Smooth muscle cell of the brain vasculature (primary cell): ENCODE measurements around the gene ENTPD7.
"Not testable (repeated sequence)": the region's sequence is repeated elsewhere in the genome, so short reads cannot be mapped to it uniquely, and the experiment has no call there.

Experiments used
- DNase-seq: peaks from one replicate; pipeline ENCODE4 v3.0.0-alpha.2; 2012; ENCODE audit warnings: low read depth, low spot score

ENTPD7 gene

DNA sequence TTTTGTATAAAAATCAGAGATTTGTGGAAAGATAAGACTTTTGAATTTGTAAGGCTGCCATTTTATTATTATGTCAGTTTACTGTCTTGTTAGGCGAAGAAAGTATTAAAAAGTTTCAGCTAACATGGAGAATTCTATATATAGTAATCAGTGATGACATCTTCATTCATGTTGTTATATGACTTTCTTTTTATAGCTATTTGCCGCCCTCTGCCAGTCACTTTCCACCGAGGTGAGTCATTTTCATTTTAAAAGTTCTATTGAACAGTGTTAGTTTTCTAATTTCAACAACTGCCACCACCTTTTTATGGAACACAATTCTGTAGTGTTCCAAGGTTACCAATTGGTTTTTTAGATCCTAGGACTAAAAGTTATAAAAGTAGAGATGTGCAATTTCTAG, 84.5 kb downstream of the ENTPD7 start:
- no peak for DNase-seq

DNA sequence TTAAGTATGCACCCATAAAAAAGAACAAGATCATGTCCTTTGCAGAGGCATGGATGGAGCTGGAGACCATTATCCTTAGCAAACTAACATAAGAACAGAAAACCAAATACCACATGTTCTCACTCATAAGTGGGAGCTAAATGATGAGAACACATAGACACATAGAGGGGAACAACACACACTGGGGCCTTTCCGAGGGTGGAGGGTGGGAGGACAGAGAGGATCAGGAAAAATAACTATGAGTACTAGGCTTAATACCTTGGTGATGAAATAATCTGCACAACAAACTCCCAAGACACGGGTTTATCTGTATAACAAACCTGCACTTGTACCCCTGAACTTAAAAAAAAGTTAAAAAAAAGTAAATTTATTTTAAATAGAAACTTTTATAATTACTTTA, 86.9 kb downstream of the ENTPD7 start:
- DNase-seq = not testable (repeated sequence)

DNA sequence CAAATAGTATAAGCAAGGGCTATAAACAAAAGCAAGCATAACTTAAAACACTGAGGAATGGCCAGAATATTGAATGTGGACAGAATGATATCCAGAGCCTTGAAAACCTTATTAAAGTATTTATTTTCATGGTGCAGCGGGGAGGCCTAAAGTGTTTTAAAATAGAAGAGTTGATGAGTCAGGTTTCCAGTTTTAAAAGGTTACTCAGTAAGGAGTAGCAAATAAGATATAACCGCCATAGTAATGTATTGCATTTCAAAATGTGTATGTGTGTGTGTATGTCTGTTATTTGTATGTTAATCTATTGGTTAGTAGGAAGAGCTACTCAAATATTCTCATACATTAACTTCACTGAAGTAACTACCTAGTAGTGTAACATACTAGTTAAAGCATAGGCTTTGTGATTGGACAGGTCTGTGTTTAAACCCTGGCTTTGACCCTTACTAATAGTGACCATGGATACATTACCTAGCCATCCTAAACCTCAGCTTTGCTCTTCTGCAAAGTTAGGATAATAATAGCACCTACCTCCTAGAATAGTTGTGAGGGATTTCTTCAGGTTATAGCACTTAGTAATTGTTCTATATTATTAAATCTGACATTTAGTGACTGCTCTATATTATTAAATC, 89.6 kb downstream of the ENTPD7 start:
- no peak for DNase-seq

DNA sequence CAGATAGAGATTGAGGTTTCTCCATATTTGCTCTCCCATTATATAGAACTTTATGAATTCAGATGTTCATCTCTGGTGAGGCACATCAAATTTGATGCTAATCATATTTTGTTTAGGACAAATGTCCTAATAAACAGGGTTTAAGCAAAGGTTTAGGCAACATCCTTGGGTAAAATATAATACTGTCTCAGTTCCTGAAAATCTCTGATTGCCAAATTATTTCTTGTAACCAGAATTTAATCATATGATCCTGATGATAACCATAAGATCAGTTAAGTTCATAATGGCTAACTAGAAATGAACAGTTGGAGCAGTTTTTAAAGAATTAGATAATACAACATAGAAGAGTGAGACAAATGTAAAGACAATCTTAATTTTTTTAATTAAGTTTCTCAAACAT, 91.3 kb downstream of the ENTPD7 start:
- DNase-seq = no peak

DNA sequence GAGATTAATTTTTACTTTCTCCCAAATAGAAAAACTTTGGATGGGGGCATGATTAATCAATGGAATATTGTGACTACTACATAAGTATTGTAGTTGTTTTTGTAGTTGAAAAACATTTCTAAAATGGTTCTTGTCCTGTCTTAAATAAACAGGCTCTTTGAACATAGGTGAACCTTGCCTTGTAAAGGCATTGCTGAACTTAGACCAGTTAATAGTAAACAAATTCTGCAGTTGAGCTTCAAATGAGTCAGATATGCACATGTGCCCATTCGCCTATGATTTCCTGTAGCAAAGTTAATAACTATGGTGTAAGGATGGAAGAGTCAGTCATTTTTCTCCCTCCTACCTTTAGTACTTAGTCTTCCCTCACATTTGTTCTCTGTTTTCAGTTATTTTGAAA, 95.4 kb downstream of the ENTPD7 start:
- DNase-seq = no peak
